Mesothelial cell of epicardium (in vitro differentiated cells): Measurements from ENCODE around the gene ABHD17B. TPM values are rescaled to one million over a fixed set of nuclear protein-coding genes. Genes with fewer than 3 reads are reported as not detected.
A peak's percentile ranks its signal among the peaks of the same experiment; 100 is the strongest.

Source experiments
- DNase-seq, 2 experiments: peaks; one replicate each; pipeline ENCODE4 v3.0.0; 2021; ENCODE audit warnings: low spot score in 2 of 2; ENCODE audit not compliant: unreplicated experiment in 2 of 2
- H3K27ac Mint-ChIP-seq: 2 replicates; pipeline ENCODE4 v1.8.0; 2021; ENCODE audit warnings: mixed read lengths
- H3K27me3 Mint-ChIP-seq: 2 replicates; pipeline ENCODE4 v1.8.0; 2021; ENCODE audit warnings: low read depth, mixed read lengths
- H3K36me3 Mint-ChIP-seq: 2 replicates; pipeline ENCODE4 v1.8.0; 2021; ENCODE audit warnings: mixed read lengths
- H3K4me1 Mint-ChIP-seq: 2 replicates; pipeline ENCODE4 v1.8.0; 2021; ENCODE audit warnings: mixed read lengths
- H3K4me3 Mint-ChIP-seq: 2 replicates; pipeline ENCODE4 v1.8.0; 2021; ENCODE audit warnings: mild to moderate bottlenecking, moderate library complexity, mixed read lengths
- H3K9me3 Mint-ChIP-seq: 2 replicates; pipeline ENCODE4 v1.8.0; 2021; ENCODE audit warnings: mixed read lengths
- total RNA-seq: library from RNA; stranded (reverse); gene quantifications from 3 replicates; pipeline ENCODE4 v1.2.1, GENCODE V29; 2021
- TF ChIP-seq, protein P1 (sequence below): fragments of 200-600 bp; sonication (generic); IDR thresholded peaks from one replicate; pipeline ENCODE4 v1.5.0; 2021; ENCODE audit warnings: antibody characterized with exemption; ENCODE audit not compliant: unreplicated experiment

The ABHD17B gene
- total RNA-seq, 1 donor from 2014 or later: 27.0 TPM

- no peak for DNase-seq
- Mint-ChIP-seq H3K9me3 (peaks cover 6% of the 10 kb centered on the region), H3K27ac (peak overlapping the region; percentile 11), H3K36me3 (peaks cover 2% of the 10 kb centered on the region), H3K27me3 (no peaks in the 10 kb centered on the region), H3K4me1 (peaks cover 20% of the 10 kb centered on the region), H3K4me3 (no peak overlapping the region)
- TF ChIP-seq, protein P1, sequence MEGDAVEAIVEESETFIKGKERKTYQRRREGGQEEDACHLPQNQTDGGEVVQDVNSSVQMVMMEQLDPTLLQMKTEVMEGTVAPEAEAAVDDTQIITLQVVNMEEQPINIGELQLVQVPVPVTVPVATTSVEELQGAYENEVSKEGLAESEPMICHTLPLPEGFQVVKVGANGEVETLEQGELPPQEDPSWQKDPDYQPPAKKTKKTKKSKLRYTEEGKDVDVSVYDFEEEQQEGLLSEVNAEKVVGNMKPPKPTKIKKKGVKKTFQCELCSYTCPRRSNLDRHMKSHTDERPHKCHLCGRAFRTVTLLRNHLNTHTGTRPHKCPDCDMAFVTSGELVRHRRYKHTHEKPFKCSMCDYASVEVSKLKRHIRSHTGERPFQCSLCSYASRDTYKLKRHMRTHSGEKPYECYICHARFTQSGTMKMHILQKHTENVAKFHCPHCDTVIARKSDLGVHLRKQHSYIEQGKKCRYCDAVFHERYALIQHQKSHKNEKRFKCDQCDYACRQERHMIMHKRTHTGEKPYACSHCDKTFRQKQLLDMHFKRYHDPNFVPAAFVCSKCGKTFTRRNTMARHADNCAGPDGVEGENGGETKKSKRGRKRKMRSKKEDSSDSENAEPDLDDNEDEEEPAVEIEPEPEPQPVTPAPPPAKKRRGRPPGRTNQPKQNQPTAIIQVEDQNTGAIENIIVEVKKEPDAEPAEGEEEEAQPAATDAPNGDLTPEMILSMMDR: no peak
Observed at GRCh38 chr9:71891557-71892189, 19.3 kb downstream of the ABHD17B start.

- no peak for DNase-seq
- no peak overlapping the region for H3K27ac Mint-ChIP-seq
- H3K9me3 Mint-ChIP-seq: peaks cover 6% of the 10 kb centered on the region
- H3K4me1 Mint-ChIP-seq: peaks cover 8% of the 10 kb centered on the region
- peaks cover 2% of the 10 kb centered on the region for H3K36me3 Mint-ChIP-seq
- H3K4me3 Mint-ChIP-seq: no peak overlapping the region
- no peaks in the 10 kb centered on the region for H3K27me3 Mint-ChIP-seq
- TF ChIP-seq, protein P1: no peak
Observed at GRCh38 chr9:71890042-71890679, 20.8 kb downstream of the ABHD17B start.

DNA sequence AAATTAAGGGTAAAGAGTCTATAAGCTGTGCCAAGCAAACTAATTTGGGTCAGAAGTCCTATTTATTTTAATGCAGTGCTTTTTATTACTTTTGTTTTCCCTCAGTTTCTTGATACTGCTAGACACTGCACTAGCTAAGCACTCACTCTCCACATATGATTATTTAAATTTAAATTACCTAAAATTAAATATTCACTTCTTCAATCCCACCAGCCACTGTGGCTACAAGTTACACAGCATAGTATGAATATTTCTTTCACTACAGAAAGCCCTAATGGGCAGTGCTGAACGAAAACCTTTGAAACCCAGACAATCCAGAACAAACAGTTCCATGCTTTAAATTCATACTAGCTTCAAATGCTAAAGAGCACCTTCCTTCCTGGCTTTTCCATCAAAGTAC, 23.6 kb downstream of the ABHD17B start:
- Mint-ChIP-seq H3K4me3 (no peak overlapping the region), H3K36me3 (peaks cover 21% of the 10 kb centered on the region), H3K9me3 (peaks cover 17% of the 10 kb centered on the region), H3K27me3 (no peaks in the 10 kb centered on the region), H3K27ac (no peak overlapping the region), H3K4me1 (peaks cover 7% of the 10 kb centered on the region)
- TF ChIP-seq, protein P1: no peak
- DNase-seq: no peak

DNA sequence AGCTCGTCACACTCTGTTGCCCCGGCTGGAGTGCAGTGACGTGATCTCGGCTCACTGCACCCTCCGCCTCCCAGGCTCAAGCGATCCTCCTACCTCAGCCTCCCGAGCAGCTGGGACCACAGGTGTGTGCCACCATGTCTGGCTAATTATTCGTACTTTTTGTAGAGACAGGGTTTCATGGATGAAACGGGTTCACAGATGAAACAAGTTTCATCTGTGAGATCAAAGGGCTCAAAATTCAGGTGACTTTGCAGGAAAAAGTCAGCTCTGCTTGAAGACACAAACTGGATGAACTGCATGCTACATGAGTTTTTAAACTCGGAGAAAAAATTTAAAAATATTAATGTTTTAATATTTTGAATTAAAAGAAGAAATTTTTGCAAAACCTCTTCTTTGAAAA, 24.5 kb downstream of the ABHD17B start:
- Mint-ChIP-seq H3K9me3 (peaks cover 22% of the 10 kb centered on the region), H3K27ac (no peak overlapping the region), H3K4me1 (peaks cover 6% of the 10 kb centered on the region), H3K4me3 (no peak overlapping the region), H3K27me3 (no peaks in the 10 kb centered on the region), H3K36me3 (peaks cover 27% of the 10 kb centered on the region)
- no peak for DNase-seq
- TF ChIP-seq, protein P1: no peak

GRCh38 chr9:71886015-71886414, 25.0 kb downstream of the ABHD17B start:
- Mint-ChIP-seq H3K27ac (no peak overlapping the region), H3K9me3 (peaks cover 26% of the 10 kb centered on the region), H3K4me1 (peaks cover 1% of the 10 kb centered on the region), H3K27me3 (no peaks in the 10 kb centered on the region), H3K4me3 (no peak overlapping the region), H3K36me3 (peaks cover 32% of the 10 kb centered on the region)
- no peak for DNase-seq
- TF ChIP-seq, protein P1: no peak
